Activated T-helper 17 cell treated with anti-CD3 and anti-CD28 coated beads, Interleukin-2, amount 50 U/mL, for 72 hours (primary cell): ENCODE measurements around the gene IER5L. TPM values are rescaled to one million over a fixed set of nuclear protein-coding genes. Genes with fewer than 3 reads are reported as not detected.
"Not testable (repeated sequence)": the region's sequence is repeated elsewhere in the genome, so short reads cannot be mapped to it uniquely, and the experiment has no call there.

Experiments used
- ATAC-seq: fragments of 150-1000 bp; cut with Tn5 transposase; replicated peaks from 2 replicates; pipeline ENCODE4 v1.10.0; 2021; ENCODE audit warnings: mild to moderate bottlenecking, moderate library complexity
- H3K27ac Mint-ChIP-seq: one replicate; pipeline ENCODE4 v1.8.0; 2022; ENCODE audit warnings: mixed read lengths
- H3K27me3 Mint-ChIP-seq: one replicate; pipeline ENCODE4 v1.8.0; 2022; ENCODE audit warnings: mixed read lengths
- H3K36me3 Mint-ChIP-seq: one replicate; pipeline ENCODE4 v1.8.0; 2022; ENCODE audit warnings: low read depth, mild to moderate bottlenecking, mixed read lengths
- H3K4me1 Mint-ChIP-seq: one replicate; pipeline ENCODE4 v1.8.0; 2022; ENCODE audit warnings: mixed read lengths
- H3K4me3 Mint-ChIP-seq: one replicate; pipeline ENCODE4 v1.8.0; 2022; ENCODE audit warnings: mild to moderate bottlenecking, mixed read lengths
- H3K9me3 Mint-ChIP-seq: one replicate; pipeline ENCODE4 v1.8.0; 2022; ENCODE audit warnings: mixed read lengths
- total RNA-seq, 2 donors: library from RNA; stranded (reverse); gene quantifications; one replicate each; pipeline ENCODE4 v1.2.3, GENCODE V29; 2022

IER5L gene
- total RNA-seq, 2 donors from 2014 or later, result 0.67 to 2.2 TPM

DNA sequence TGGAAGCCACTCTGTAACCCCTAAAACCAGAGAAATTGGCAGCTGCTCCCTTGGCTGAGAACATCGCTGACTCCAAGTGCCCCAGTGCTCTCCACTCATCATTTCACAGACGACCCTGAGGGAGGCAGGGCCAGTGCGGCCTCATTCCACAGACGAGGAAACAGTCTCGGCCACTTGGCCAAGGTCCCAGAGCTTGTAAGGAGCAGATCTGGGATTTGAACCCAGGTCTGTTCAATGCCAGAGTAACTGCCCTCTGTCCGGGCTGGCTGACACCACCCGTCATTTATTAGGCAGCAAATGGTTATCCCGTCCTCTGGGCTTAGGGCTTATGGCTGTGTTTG, 19.9 kb upstream of the IER5L start:
- Mint-ChIP-seq H3K4me1 (no peaks in the 10 kb centered on the region), H3K27ac (no peak overlapping the region), H3K27me3 (peaks cover 7% of the 10 kb centered on the region), H3K4me3 (no peak overlapping the region), H3K36me3 (no peaks in the 10 kb centered on the region), H3K9me3 (no peaks in the 10 kb centered on the region)
- no peak for ATAC-seq

DNA sequence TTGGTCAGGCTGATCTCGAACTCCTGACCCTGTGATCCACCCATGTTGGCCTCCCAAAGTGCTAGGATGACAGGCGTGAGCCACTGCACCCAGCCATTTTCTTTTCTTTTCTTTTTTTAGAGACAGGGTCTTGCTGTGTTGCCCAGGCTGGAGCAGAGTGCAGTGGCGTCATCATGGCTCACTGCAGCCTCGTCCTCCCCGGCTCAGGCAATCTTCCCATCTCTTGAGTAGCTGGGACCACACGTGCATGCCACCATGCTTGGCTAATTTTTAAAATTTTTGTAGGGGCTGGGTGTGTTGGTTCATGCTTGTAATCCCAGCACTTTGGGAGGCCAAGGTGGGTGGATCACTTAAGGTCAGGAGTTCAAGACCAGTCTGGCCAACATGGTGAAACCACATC, 19.0 kb upstream of the IER5L start:
- H3K27ac Mint-ChIP-seq, H3K4me1 Mint-ChIP-seq, H3K27me3 Mint-ChIP-seq, ATAC-seq, H3K4me3 Mint-ChIP-seq, H3K36me3 Mint-ChIP-seq, H3K9me3 Mint-ChIP-seq: not testable (repeated sequence)

DNA sequence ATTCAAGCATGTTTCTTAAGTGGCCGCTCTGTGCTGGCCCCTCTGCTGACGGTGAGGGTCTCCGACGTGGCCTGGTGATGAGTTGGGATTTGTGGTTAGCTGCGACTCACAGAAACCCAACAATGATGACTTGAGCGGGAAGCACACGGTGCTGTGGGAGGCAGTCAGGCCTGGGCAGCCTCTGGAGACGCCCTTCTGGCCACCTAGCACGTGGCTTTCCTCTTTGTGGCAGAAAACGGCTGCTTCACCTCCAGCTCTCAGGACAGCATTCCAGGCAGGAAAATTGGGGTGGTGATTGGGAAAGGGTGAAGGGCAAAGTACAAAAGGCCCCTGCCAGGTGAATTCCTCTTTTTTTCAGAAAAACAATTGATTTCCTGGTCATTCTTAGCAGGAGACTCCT, 17.5 kb upstream of the IER5L start:
- Mint-ChIP-seq H3K4me1 (no peaks in the 10 kb centered on the region), H3K27ac (no peak overlapping the region), H3K9me3 (no peaks in the 10 kb centered on the region), H3K4me3 (no peak overlapping the region), H3K27me3 (peaks cover 7% of the 10 kb centered on the region), H3K36me3 (no peaks in the 10 kb centered on the region)
- ATAC-seq, result no peak

DNA sequence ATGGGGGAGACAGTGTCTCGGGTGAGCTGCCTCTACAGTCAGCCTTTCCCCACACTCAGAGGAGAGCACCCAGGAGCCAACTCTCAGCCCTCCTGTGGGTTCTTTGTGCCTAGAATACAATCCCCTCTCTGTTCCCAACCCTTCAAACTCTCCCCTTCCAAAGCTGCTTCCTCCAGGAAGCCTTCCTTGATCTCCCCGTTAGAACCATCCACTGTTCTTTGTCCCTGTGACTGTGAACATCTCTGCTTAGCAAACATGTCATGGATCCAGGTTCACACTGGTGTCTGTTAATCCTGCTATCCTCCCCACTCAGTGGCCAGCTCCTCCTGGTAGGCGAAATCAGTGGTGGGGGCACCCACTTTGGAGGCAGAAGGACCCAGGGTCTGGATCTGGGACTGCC, 16.2 kb upstream of the IER5L start:
- H3K36me3 Mint-ChIP-seq, result no peaks in the 10 kb centered on the region
- H3K4me1 Mint-ChIP-seq, result no peaks in the 10 kb centered on the region
- no peak overlapping the region for H3K4me3 Mint-ChIP-seq
- no peak overlapping the region for H3K27ac Mint-ChIP-seq
- H3K27me3 Mint-ChIP-seq, result peaks cover 7% of the 10 kb centered on the region
- no peak for ATAC-seq
- no peaks in the 10 kb centered on the region for H3K9me3 Mint-ChIP-seq

DNA sequence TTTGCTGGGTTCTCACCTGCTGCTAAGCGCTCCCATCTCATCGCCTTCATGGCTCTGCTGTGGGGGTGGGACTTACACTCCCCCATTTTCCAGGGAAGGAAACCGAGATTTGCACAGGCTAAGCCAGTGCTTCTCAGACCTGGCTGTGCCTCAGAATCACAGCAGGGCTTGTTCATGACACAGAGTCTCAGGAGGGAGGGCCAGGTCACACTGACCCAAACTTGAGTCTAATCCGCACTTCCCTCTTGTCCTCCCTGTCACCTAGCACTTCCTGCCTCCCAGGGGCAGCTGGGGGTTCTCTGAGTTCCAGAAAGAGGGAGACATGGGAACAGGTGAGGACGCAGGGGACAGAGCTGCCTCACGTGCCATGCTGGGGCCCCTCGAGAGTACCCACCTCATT, 15.6 kb upstream of the IER5L start:
- H3K4me1 Mint-ChIP-seq, result no peaks in the 10 kb centered on the region
- no peaks in the 10 kb centered on the region for H3K9me3 Mint-ChIP-seq
- no peak for ATAC-seq
- H3K36me3 Mint-ChIP-seq, result no peaks in the 10 kb centered on the region
- peaks cover 7% of the 10 kb centered on the region for H3K27me3 Mint-ChIP-seq
- H3K4me3 Mint-ChIP-seq, result no peak overlapping the region
- H3K27ac Mint-ChIP-seq, result no peak overlapping the region

DNA sequence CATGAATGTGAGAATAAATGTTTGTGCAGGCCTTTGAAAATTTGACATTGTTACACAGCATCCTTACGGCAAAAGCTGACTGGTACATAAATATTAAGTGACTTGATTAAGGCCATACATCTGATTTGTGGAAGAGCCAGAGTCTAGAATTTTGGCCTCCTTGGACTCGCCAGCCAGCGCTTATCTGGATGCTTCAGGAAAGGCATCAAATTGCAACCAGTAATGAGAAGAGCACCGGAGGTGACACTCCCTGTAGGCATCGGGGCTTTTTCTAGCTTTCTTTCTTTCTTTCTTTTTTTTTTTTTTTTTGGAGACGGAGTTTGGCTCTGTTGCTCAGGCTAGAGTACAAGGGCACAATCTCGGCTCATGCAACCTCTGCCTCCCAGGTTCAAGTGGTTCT, 13.2 kb upstream of the IER5L start:
- Mint-ChIP-seq H3K27me3 (peaks cover 7% of the 10 kb centered on the region), H3K27ac (no peak overlapping the region), H3K4me1 (no peaks in the 10 kb centered on the region), H3K4me3 (no peak overlapping the region), H3K36me3 (no peaks in the 10 kb centered on the region), H3K9me3 (no peaks in the 10 kb centered on the region)
- no peak for ATAC-seq

DNA sequence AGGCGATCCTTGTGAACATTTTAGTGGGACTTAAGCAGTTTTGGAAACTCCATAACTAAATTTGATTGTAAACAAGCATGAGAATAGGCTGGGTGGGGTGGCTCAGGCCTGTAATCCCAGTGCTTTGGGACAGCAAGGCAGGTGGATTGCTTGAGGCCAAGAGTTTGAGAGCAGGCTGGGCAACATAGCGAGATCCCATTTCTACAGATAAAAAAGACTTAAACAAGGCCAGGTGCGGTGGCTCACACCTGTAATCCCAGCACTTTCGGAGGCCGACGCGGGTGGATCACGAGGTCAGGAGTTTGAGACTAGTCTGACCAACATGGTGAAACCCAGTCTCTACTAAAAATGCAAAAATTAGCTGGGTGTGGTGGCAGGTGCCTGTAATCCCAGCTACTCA, 11.9 kb upstream of the IER5L start:
- H3K36me3 Mint-ChIP-seq, ATAC-seq, H3K4me3 Mint-ChIP-seq, H3K9me3 Mint-ChIP-seq, H3K27me3 Mint-ChIP-seq, H3K27ac Mint-ChIP-seq: not testable (repeated sequence)
- H3K4me1 Mint-ChIP-seq, result peaks cover 10% of the 10 kb centered on the region

DNA sequence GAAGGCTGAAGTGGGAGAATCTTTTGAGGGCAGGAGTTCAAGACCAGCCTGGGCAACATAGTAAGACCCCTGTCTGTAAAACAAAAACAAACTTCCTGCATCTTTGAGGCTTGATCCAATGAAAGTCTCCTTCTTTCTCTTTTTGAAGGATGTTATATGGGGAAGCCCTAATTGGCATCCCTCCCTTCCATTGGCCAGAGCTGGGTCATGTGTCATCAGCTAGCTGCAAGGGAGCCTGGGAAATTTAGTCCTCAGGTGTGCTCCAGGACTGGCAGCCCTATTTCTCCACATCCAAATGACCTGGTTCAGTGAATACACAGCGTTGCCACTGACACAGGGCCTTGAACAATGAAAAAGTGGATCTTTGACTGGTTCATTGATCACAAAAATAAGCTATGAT, 9.0 kb upstream of the IER5L start:
- Mint-ChIP-seq H3K27me3 (no peaks in the 10 kb centered on the region), H3K4me3 (no peak overlapping the region), H3K4me1 (peaks cover 10% of the 10 kb centered on the region), H3K36me3 (no peaks in the 10 kb centered on the region), H3K27ac (no peak overlapping the region), H3K9me3 (no peaks in the 10 kb centered on the region)
- ATAC-seq, result no peak

DNA sequence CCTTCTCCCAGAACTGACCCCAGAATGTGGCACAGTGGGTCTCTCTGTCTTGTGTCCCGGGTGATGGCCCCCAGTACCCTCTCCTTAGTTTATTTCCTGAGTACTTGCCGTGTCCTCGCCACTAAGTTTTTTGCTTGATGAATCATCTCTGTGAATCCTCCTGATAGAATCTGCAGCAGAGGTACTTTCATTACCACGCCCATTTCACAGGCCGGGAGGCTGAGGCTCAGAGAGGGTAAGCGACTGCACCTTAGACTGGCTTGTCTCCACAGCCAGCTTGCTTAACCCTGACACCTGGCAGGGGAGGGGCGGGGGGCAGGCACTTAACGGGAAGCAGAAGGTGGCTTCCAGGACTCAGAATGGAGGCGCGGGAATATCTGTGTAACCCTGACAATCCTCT, 7.9 kb upstream of the IER5L start:
- H3K36me3 Mint-ChIP-seq, result no peaks in the 10 kb centered on the region
- ATAC-seq, result peak; percentile 94
- H3K27ac Mint-ChIP-seq, result no peak overlapping the region
- H3K4me3 Mint-ChIP-seq, result no peak overlapping the region
- H3K9me3 Mint-ChIP-seq, result no peaks in the 10 kb centered on the region
- no peaks in the 10 kb centered on the region for H3K27me3 Mint-ChIP-seq
- peaks cover 10% of the 10 kb centered on the region for H3K4me1 Mint-ChIP-seq

DNA sequence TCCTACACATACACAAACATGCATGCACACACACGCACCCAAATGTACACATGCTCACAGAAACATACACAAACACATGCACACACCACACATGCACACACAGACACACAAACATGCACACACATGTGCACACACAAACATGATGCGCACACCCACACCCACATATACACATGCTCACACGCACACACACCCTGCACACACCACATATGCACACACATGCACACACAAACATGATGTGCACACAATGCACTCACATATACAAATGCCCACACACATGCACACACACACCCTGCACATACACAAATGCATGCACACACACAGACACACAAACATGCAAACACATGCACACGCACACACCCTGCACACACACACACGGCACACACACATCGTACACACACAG, 7.3 kb upstream of the IER5L start:
- H3K4me3 Mint-ChIP-seq, result no peak overlapping the region
- ATAC-seq, result no peak
- no peaks in the 10 kb centered on the region for H3K9me3 Mint-ChIP-seq
- no peaks in the 10 kb centered on the region for H3K27me3 Mint-ChIP-seq
- H3K4me1 Mint-ChIP-seq, result peaks cover 10% of the 10 kb centered on the region
- no peak overlapping the region for H3K27ac Mint-ChIP-seq
- no peaks in the 10 kb centered on the region for H3K36me3 Mint-ChIP-seq

DNA sequence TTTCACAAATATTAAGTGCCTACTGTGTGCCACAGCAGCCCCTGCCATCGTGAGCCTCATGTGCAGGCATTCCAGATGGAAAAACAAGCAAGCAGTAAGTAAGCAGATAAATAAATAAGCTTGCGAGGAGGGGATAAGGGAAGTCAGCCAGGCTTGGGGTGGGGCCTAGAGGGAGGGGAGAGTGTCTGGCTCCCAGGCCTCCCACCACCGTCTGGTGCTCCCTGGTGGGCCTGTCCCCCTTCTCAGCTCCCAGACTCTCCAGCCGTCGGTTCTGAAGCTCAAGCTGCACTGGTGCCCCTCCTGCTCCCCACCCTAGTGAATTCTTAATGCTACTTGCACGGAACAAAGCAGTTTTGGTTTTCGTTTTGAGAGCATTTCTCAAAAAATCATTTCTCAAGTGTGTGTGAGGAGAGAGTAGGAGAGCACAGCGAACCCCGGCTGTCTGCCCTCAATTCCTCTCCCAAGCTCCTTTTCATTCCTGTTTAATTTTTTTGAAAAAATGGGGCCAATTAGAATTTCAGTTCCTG, 6.6 kb upstream of the IER5L start:
- ATAC-seq, result no peak
- Mint-ChIP-seq H3K27me3 (no peaks in the 10 kb centered on the region), H3K36me3 (no peaks in the 10 kb centered on the region), H3K27ac (no peak overlapping the region), H3K9me3 (no peaks in the 10 kb centered on the region), H3K4me1 (peaks cover 10% of the 10 kb centered on the region), H3K4me3 (no peak overlapping the region)

DNA sequence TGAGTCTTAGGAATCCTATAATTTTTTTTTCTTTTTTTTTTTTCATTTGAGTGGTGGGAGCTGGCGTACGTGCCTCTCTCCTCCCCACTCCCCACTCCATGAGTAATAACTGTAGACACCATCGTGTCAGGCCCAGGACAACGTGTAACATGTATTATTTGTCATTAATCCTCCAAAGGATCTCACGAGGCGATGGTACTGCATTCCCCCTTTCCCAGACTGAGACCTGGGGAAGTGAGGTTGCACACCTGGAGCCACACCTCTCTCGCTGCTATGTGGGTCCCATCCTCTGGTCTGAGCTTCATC, 6.1 kb upstream of the IER5L start:
- H3K4me3 Mint-ChIP-seq, result no peak overlapping the region
- H3K36me3 Mint-ChIP-seq, result no peaks in the 10 kb centered on the region
- no peak for ATAC-seq
- H3K27me3 Mint-ChIP-seq, result no peaks in the 10 kb centered on the region
- H3K27ac Mint-ChIP-seq, result no peak overlapping the region
- H3K4me1 Mint-ChIP-seq, result peaks cover 10% of the 10 kb centered on the region
- no peaks in the 10 kb centered on the region for H3K9me3 Mint-ChIP-seq

DNA sequence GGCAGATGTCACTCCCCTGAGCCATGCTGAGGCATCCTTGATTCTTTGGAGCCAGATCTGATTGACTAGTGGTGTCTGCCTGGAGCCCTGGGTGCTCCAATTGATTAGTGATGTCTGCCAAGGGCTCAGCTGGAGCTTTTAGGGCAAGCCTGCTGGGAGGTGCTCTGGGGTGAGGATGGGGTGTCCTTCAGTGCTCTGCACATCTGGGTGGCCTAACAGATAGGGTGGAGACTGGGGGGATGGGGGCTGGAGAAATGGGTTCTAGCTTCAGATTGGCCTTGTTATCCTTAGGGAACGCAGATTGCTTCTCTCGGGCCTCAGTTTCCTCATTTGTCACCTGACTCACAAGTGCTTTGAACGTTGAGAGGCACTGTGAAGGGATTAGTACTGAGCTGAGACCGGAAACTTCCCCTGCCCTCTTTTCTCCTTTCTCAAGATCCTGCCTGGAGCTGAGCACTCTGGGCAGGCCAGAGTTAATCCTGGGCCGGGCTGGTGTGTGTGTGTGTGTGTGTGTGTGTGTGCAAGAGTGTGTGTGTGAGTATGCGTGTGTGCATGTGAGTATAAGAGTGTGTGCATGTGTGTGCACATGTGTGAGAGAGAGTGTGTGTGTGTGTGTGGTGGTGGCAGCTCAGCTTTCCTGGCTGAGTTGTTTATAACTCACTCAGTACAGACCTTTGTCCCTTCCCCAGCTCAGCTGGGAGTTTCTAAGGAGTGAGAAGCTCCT, 5.6 kb upstream of the IER5L start:
- H3K4me3 Mint-ChIP-seq, result no peak overlapping the region
- H3K4me1 Mint-ChIP-seq, result peaks cover 10% of the 10 kb centered on the region
- no peaks in the 10 kb centered on the region for H3K36me3 Mint-ChIP-seq
- H3K27ac Mint-ChIP-seq, result no peak overlapping the region
- no peaks in the 10 kb centered on the region for H3K27me3 Mint-ChIP-seq
- no peak for ATAC-seq
- H3K9me3 Mint-ChIP-seq, result no peaks in the 10 kb centered on the region

DNA sequence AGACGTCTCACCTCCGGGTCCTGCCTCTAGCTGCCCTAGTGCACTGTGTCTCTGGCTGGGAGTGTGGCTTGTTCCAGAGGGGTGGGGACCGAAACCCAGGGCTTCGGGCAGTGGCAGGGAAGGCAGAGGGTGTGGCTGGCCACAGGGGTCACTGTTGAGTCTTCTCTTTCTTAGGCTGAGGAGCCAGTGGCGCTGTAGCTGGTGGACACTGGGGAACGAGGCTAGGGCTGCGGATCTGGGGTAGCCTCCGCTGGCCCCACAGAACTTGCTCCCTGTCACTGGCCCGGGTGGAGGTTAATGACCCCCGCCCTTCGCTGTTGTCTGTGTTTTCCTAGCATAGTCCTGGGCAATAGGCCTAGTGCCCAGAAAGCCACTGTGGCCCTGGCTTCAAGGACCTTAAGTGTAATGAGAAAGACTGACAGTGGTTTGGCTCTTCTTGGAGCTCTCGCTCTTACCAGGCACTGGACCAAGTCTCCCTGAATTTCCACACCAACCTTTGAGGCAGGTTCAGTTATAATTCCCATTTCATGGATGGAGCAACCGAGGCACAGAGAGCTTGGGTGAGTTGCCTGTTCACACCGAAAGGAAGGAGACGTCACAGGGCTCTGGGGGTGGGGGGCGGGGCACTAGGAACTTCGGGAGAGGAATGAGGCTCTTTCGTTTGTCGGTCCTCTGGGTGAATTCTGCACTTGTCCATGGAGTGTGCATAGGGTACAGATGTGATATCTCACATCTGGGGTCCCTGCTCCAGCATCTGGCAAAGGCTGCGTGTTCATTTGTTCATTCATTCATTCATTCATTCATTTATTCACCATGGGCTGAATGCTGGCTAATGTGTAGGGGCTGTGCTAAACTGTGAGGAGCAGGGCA, 4.8 kb upstream of the IER5L start:
- no peaks in the 10 kb centered on the region for H3K9me3 Mint-ChIP-seq
- no peak overlapping the region for H3K27ac Mint-ChIP-seq
- H3K4me3 Mint-ChIP-seq, result no peak overlapping the region
- H3K36me3 Mint-ChIP-seq, result no peaks in the 10 kb centered on the region
- no peaks in the 10 kb centered on the region for H3K27me3 Mint-ChIP-seq
- no peak for ATAC-seq
- peaks cover 10% of the 10 kb centered on the region for H3K4me1 Mint-ChIP-seq

DNA sequence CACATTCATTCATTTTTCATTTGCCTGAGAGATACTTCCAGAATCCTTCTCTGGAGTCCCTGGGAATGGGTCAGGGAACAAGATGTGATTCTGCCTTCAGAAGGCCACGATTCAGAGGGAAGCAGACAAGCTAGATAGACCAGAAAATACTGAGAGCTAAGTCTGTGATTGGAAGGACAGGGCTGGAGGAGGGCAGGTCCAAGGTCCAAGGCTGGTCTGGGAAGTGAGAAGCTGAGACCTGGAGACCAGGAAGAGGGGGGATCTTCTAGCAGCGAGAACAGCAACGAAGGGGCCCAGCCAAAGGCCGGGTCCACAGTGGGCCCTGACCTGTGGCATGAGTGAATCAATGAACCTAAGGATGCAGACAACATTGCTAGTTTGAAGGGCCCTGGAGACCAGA, 4.1 kb upstream of the IER5L start:
- no peaks in the 10 kb centered on the region for H3K9me3 Mint-ChIP-seq
- ATAC-seq, result no peak
- H3K4me1 Mint-ChIP-seq, result peaks cover 10% of the 10 kb centered on the region
- no peaks in the 10 kb centered on the region for H3K36me3 Mint-ChIP-seq
- H3K27me3 Mint-ChIP-seq, result no peaks in the 10 kb centered on the region
- H3K27ac Mint-ChIP-seq, result no peak overlapping the region
- H3K4me3 Mint-ChIP-seq, result no peak overlapping the region
